GM18868 (cell line): ENCODE data around the gene PRTFDC1.
"Not testable (repeated sequence)": the region's sequence is repeated elsewhere in the genome, so short reads cannot be mapped to it uniquely, and the experiment has no call there.

ENCODE experiments used
- ATAC-seq: cut with Tn5 transposase; IDR thresholded peaks from one replicate; pipeline ENCODE4 v1.9.1; 2021; ENCODE audit warnings: mild to moderate bottlenecking, moderate library complexity; ENCODE audit not compliant: unreplicated experiment

The PRTFDC1 gene

GRCh38 chr10:24849501-24850299 is 102.7 kb downstream of the PRTFDC1 start:
- ATAC-seq = no peak

- no peak for ATAC-seq
Measured at GRCh38 chr10:24849051-24849450, 103.4 kb downstream of the PRTFDC1 start.

GRCh38 chr10:24848195-24848594 is 104.2 kb downstream of the PRTFDC1 start:
- ATAC-seq = no peak

GRCh38 chr10:24847112-24848070 is 105.0 kb downstream of the PRTFDC1 start:
- ATAC-seq = no peak

- no peak for ATAC-seq
Measured at GRCh38 chr10:24844742-24845141, 107.7 kb downstream of the PRTFDC1 start.

- ATAC-seq = no peak
Measured at GRCh38 chr10:24843256-24843655, 109.2 kb downstream of the PRTFDC1 start.

GRCh38 chr10:24842856-24843255 is 109.5 kb downstream of the PRTFDC1 start:
- no peak for ATAC-seq

GRCh38 chr10:24841530-24841929 is 110.9 kb downstream of the PRTFDC1 start:
- no peak for ATAC-seq

GRCh38 chr10:24840784-24841183 is 111.6 kb downstream of the PRTFDC1 start:
- ATAC-seq = no peak

- not testable (repeated sequence) for ATAC-seq
Measured at GRCh38 chr10:24837781-24838180, 114.6 kb downstream of the PRTFDC1 start.

GRCh38 chr10:24834869-24835268 is 117.5 kb downstream of the PRTFDC1 start:
- no peak for ATAC-seq

GRCh38 chr10:24826009-24826408 is 126.4 kb downstream of the PRTFDC1 start:
- peak; percentile 39 for ATAC-seq

GRCh38 chr10:24825551-24825950 is 126.9 kb downstream of the PRTFDC1 start:
- ATAC-seq = no peak

- no peak for ATAC-seq
Measured at GRCh38 chr10:24824536-24824935, 127.9 kb downstream of the PRTFDC1 start.

GRCh38 chr10:24824124-24824523 is 128.3 kb downstream of the PRTFDC1 start:
- ATAC-seq = no peak

- peak; percentile 84 for ATAC-seq
Measured at GRCh38 chr10:24822590-24822989, 129.8 kb downstream of the PRTFDC1 start.

- no peak for ATAC-seq
Measured at GRCh38 chr10:24821986-24822385, 130.4 kb downstream of the PRTFDC1 start.

- no peak for ATAC-seq
Measured at GRCh38 chr10:24816868-24817396, 135.5 kb downstream of the PRTFDC1 start.

GRCh38 chr10:24814568-24815313 is 137.7 kb downstream of the PRTFDC1 start:
- ATAC-seq = no peak

GRCh38 chr10:24813856-24814255 is 138.6 kb downstream of the PRTFDC1 start:
- no peak for ATAC-seq

GRCh38 chr10:24806262-24806661 is 146.1 kb downstream of the PRTFDC1 start:
- no peak for ATAC-seq
